ENCODE results near the gene MAP2.

DNA sequence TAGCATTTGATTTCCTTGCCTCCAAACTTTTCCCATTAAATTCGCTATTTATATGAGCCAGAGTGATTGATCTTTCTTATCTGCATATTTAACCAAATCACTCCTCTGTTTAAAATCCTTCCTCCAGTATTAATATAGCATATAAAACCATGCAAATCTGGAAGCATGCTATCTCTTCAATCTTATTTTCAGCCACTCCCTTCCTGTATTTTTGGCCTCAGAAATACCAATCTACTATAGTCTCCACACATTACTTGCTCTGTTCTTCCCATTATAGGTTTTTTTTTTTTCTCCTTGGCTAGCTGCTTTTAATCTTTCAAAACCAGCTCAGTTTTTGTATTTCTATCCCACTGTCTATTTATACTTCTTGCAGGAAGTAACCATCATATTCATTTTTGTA lies 19.1 kb downstream of the MAP2 start:
- TF ChIP-seq, protein P1, sequence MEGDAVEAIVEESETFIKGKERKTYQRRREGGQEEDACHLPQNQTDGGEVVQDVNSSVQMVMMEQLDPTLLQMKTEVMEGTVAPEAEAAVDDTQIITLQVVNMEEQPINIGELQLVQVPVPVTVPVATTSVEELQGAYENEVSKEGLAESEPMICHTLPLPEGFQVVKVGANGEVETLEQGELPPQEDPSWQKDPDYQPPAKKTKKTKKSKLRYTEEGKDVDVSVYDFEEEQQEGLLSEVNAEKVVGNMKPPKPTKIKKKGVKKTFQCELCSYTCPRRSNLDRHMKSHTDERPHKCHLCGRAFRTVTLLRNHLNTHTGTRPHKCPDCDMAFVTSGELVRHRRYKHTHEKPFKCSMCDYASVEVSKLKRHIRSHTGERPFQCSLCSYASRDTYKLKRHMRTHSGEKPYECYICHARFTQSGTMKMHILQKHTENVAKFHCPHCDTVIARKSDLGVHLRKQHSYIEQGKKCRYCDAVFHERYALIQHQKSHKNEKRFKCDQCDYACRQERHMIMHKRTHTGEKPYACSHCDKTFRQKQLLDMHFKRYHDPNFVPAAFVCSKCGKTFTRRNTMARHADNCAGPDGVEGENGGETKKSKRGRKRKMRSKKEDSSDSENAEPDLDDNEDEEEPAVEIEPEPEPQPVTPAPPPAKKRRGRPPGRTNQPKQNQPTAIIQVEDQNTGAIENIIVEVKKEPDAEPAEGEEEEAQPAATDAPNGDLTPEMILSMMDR (IDR thresholded peaks at IDR 0.05): no peak
- TF ChIP-seq POLR2A (IDR thresholded peaks at IDR 0.05): no peak
- TF ChIP-seq POLR2AphosphoS5 (IDR thresholded peaks at IDR 0.05; ENCODE audit: insufficient read depth in 1 of 2, low read depth in 1 of 2): no peak
